SIG-M5 treated with dmso at 0.1 percent for 504 hours (cell line): ENCODE data around the gene KIAA0513.

ENCODE experiments used
- DNase-seq: peaks from one replicate; lab custom pipeline; 2025; ENCODE audit not compliant: unreplicated experiment; lab: John Stamatoyannopoulos, UW

KIAA0513 gene

DNA sequence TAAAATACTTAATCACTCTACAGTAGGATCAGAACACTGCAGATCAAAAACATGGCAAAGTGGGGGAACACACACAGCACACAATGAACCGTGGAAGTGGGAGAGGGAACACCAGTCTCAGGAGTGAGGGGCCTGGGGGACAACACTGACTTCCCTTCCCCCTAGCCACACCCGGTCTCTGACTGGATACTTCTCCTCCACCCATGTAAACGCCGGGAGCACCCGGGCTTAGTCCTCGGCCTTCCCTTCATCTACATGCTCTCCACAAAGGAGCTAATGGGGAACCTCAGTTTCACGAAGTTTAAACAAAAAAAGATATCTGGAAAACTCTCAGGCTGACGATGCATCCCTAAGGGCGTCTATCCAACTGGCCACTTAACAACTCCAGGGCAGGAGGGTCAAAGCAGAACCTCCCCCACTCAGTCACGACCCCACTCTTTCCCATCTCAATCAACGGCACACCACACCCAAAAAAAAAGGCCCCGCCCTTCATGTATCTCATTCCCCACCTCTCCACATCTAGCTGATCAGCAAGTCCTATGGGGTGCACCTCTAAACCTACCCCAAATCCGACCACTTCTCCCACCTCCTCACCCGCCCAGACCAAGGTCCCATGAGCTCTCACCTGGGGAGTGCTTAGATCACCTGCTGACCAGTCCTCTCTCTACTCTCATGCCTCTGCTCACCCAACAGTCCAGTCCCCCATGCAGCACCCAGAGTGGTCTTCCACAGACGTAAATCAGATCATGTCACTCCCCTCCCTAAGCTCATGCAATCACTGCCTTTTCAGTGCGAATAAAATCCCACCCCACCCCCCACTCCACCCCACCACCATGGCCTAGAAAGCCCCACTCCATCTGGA lies 23.6 kb upstream of the KIAA0513 start:
- DNase-seq = no peak

DNA sequence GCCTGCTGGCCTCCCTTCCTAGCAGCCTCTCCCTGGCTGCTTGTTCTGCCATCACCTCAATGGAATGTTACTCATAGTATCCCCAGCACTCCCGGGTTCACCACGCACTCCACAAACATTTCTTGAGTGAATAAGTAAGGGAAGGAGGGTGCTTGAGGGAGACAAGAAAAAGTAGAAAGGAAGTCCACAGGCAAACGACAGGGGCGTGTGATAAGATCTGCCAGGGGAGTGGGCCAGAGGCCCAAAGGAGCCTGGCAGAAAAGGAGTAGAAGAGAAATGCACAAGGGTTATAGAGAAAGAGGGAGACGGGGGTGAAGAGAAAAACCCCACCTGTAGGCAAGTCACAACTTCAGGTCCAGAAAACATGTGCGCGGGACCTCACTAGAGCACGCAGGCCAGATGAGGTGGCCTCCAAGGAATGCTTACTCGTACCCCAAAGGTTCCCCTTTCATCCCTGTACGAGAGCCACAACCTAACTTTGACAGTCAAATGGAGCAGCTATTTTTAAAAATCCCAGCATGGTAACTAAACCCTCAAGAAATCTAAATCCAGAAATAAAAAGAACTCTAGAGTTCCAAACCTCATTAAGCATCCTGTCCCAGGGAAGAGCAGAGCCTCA lies 22.9 kb upstream of the KIAA0513 start:
- DNase-seq = no peak

DNA sequence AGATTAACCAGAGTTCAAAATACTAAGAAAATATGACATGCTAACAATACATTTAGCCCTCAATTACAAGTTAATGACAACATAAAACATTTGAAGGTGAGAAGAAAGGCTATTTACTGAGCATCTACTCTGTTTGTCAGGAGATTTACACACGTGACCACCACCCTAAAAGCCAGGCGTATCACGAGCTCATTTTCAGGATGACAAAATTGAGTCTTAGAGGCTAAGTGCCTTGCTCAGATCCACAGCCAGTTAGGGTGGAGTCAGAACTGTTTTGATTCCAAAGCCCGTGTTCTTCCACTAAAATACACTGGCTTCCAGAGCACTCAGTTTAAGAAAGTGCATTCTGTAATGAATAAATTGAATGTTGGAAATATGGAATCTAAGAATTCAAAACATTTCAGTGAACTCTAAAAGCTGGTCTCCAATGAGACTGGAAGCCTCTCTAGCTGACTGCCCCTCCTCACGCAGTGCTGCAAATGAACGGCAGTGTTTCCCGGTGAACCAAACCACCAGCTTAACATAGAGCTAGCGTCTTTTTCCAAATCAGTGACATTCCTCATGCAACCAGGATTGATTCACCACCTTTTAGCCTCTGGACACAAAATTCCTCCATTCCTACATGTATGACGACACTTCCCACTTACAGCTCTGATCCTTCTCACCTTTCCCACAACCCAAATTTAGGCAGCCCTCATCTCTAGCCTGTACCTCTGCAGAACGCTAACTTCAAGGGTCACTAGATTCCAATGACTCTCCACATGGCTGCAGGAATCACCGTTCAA lies 22.1 kb upstream of the KIAA0513 start:
- DNase-seq = no peak

DNA sequence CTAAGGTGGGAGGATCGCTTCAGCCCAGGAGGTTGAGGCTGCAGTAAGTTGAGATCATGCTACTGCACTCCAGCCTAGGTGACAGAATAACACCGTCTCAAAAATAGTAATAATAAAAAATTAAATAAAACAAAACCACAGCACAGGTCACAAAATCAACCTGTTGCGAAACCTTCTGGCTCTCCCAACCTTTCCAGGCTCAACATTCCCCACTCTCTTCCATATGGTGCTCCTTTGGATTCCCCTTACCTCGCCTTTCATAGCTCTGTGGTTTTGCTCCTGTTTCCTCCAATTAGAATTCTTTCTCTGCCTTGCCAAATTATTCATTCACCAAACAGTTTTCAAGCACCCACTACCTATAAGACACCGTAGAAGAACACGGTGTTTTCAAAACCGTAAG lies 21.0 kb upstream of the KIAA0513 start:
- no peak for DNase-seq

DNA sequence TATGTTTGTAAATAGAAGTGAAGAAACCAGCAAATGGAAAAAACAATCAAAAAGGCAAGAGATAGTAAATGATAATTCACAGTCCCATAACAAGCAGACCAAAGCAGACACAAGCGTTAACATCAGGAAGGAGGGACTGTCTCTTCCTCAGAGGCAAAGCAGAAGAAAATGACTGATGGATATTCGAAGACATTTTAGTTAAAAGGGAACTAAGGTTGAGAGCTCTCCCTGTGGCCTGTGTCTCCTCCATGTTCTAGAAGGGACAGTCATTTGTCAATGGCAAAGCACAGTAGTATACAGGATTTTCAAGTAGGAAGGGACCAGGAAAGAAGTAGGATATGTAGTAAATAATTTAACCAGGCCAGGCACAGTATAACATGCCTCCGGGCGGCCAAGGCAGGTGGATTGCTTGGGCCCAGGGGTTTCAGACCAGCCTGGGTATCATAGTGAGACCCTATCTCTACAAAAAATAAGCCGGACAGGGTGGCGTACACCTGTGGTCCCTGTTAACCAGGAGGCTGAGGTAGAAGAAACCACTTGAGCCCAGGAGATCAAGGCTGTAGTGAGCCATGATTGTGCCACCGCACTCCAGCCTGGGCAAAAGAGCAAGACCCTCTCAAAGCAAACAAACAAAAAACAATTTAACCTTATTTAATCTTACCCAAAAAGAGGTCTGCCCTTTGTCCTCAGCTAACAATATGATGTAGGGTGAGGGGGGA lies 19.9 kb upstream of the KIAA0513 start:
- no peak for DNase-seq

DNA sequence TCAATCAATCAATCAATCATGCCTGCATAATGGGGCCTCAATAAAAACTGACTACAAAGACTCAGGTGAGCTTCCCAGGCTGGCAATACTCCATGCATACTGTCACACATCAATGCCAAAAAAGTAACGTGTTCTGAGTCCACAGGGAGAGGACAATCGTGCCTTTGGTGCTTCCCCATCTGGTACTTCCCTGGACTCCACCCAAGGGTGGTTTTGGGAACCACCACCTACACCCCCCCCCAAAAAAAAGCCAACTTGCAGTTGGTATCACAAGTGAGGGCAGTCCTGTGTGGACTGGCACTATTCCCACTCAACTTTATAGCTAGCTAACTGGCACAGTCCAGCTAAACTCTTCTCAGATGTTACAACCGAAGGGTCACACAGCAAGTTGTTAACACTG lies 19.3 kb upstream of the KIAA0513 start:
- no peak for DNase-seq

- DNase-seq = no peak
Measured at GRCh38 chr16:85010446-85010930, 17.1 kb upstream of the KIAA0513 start.

DNA sequence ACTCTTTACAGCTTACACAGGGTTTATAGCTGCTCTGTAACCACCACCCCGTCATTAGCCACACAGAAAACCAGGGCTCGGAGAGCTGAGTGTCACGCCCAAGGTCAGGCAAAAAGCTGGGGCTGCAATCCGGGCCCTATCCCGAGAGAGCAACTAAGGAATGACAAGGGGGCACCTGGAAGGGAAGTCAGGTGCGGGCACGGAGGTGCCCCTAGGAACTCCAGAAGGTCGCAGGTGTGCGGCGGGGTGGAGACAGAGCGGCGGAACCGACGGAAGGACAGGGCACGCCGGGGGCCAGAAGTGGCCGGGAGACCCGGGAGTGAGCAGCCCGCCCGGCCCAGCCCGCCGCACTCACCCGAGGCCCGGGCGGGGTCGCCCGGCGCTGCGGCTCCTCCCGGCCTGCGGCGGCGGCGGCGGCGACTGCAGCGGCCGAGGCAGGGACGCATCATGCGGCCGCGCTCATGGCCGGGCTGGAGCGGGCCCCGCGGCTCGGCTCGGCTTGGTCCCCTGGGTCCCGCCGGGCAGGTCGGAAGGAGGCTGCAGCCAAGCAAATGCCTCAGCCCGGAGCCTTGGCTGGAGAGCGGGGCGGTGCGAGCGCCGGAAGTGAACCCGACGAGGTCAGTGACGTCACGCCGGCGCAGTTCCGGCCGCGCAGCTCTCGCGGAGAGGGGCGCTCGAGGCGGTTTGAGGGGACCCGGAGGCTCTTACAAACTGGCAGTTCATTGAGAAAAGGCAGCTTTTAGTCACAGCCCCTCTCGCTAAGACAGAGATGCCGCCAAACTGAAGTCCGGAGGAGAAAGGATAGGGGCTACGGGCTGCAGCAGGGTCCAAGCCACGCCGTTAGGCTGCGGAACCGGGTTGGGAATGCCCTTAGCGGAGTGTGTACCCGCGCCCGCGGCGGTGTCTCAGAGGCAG lies 16.4 kb upstream of the KIAA0513 start, which contains the start of gene ZDHHC7:
Gene ZDHHC7, minus strand, starts transcription at position 605 of the 915 bp plus-strand sequence. CDS start 20,917 bp downstream, outside the sequence.
- DNase-seq = peak; percentile 80

DNA sequence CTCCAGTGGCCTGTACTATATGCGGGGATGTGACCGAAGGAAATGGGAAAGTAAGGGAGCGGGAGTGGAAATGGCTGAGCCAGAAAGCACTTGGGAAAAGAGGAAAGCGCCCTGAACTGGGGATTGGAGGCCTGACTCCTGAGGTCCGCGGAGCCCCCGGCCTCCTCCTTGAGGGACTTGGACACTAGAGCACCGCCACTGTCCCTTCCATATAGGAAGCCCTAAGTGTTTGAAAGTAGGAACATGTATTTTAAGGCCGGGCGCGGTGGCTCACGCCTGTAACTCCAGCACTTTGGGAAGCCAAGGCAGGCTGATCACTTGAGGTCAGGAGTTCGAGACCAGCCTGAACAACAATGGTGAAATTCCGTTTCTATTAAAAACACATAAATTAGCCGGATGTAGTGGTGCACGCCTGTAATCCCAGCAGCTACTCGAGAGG lies 15.7 kb upstream of the KIAA0513 start:
- no peak for DNase-seq

- no peak for DNase-seq
Measured at GRCh38 chr16:85014311-85014710, 13.3 kb upstream of the KIAA0513 start.

DNA sequence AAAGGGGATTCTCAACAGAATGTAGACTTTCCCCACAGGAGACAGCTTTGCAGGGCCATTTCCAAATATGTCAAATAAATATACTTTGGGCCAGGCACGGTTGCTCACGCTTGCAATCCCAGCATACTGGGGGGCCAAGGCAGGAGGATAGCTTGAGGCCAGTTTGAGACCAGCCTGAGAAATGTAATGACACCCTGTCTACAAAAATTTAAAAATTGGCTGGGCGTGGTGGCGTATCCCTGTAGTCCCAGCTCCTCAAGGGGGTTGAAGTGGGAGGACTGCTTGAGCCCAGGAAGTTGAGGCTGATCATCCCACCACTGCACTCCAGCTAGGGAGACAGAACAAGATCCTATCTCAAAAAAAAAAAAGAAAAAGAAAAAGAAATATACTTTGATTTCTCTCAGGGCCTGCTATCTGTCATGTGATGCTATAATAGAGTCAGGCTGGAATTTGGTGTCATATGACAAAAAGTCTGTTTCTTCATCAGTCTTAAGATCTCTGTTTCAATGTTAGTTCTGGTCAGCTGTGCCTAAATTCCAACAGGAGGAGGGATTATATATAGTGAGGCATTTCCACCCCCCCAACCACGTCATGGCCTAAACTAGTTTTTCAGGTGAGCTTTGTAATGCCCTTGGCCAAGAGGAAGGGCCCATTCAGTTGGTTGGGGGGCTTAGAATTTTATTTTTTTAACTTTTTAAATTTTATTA lies 12.0 kb upstream of the KIAA0513 start:
- peak; percentile 61 for DNase-seq

DNA sequence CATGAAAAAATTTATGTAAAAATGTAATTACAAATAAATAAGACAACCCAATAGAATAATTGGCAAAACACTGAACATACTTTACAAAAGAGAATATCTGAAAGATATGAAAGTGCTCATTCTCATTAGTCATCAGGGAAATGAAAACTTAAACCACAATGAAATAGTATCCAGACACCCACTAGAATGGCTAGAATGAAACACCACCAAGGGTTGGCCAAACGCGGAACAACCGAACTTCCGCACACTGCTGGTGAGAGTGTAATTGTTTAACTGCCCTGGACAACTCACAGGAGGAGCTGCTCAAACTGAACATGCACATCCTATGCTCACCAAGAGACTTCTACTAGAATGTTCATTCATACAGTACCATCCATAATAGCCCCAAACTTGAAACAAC lies 10.4 kb upstream of the KIAA0513 start:
- peak; percentile 83 for DNase-seq

- no peak for DNase-seq
Measured at GRCh38 chr16:85017633-85018032, 10.0 kb upstream of the KIAA0513 start.

- DNase-seq = no peak
Measured at GRCh38 chr16:85018529-85019236, 8.9 kb upstream of the KIAA0513 start.

DNA sequence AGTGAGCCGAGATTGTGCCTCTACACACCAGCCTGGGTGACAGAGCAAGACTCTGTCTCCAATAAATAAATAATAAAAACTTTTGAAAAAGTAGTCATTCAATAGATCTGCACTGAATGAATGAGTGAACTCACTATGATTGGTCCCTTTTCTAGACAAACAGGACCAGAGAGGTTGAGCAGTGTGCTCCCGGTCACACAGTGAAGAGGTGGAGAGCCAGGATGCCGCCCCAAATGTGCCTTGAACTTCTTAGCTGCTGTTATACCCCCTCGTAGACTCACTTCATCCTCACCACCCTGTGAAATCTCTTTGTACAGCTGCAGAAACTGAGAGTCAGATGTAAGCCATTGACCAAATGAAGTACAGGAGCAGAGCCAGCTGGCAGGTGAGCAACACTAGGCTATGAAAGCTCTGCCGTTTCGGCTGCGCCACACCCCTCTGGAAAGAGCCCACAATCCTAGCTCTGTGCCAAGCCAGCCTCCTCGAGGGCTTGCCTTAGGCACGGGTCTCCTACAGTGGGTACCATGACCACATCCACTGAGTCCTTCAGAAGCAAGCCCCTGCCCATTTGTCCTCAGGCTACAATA lies 7.8 kb upstream of the KIAA0513 start:
- DNase-seq = no peak

DNA sequence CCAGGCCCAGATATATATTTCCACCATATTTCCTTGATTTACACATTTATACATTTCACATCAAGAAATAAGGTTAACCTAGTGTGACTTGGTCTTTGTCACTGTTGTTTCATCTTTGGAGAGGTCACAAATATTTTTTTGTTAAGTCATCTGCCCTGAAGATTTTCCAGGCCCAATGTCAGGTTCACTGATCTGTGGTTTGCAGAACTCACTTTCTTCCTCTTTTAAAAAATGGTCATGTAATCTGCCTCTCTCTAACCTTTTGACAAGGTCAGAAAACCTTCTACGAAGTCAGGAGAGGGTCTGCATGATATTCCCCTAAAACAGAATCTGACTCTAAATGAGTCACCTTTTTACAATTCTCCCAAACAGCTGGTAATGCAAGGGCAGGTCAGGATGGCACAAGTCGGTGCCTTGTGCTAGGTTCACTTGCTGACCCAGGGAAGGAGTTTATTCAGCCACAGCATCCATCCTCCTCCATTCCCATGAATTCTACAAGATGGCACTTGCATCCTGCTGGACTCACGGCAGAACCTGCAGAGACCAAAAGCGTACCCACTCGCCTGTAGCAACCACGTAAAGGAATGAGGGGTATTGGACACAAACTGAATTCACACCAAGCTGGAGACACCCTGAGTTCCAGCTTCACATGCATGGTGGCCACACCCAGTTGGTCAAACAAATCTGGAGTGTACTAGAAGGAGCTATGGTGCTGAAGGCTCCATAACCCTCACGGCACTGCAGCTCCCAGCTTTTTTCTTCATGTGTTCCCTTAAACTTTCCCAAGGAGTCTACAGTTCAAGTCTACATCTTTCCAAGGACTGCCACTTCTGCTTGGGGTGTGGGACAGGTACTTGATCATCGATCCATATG lies 1.6 kb upstream of the KIAA0513 start:
- DNase-seq = peak; percentile 63

DNA sequence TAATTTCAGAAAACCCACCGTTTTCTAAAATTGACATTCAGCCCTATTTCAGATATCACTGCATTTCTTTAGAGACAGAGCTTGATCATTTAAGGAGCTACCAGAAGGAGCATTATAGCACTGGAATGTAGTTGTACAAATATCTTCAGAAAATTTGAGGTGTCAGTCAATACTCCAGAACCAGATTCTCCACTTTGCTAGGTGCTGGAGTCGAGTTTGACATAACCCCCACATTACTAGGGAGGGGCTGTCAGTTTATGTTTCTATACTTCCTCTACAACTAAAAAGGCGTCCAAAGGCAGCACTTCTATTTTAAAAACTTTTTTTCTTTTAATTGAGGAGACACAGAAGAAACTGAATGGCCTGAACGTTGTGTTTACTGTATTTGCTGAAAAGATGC lies 892 bp upstream of the KIAA0513 start:
- DNase-seq = peak; percentile 29
